ENCODE data around the gene NUDT15.

The NUDT15 gene

DNA sequence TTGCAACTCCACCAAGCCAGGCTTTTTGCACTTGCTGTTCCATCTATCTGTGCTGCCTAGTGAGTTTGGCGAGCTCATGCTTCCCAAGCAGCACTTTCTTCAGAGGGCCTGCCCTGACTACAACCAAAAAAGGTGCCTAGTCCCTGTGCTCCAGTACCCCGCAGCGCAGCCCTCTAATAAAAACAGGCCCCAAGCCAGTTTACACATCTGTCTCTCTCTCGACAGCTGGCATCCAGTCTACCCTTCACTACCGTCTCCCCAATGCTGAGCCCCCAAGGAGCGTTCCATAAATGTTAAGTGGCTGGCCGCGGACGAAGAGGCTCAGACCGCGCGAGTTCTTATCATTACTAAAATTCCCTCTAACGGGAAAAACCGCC, 56.9 kb downstream of the NUDT15 start:
- DNase-seq (ENCODE audit: low read depth): no peak
- TF ChIP-seq, protein P1, sequence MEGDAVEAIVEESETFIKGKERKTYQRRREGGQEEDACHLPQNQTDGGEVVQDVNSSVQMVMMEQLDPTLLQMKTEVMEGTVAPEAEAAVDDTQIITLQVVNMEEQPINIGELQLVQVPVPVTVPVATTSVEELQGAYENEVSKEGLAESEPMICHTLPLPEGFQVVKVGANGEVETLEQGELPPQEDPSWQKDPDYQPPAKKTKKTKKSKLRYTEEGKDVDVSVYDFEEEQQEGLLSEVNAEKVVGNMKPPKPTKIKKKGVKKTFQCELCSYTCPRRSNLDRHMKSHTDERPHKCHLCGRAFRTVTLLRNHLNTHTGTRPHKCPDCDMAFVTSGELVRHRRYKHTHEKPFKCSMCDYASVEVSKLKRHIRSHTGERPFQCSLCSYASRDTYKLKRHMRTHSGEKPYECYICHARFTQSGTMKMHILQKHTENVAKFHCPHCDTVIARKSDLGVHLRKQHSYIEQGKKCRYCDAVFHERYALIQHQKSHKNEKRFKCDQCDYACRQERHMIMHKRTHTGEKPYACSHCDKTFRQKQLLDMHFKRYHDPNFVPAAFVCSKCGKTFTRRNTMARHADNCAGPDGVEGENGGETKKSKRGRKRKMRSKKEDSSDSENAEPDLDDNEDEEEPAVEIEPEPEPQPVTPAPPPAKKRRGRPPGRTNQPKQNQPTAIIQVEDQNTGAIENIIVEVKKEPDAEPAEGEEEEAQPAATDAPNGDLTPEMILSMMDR (IDR thresholded peaks at IDR 0.05; ENCODE audit: control insufficient read depth, insufficient read depth, low read depth, low read length, missing control alignments): no peak
- H3K4me3 ChIP-seq (ENCODE audit: control insufficient read depth, low read depth, low read length): peak overlapping the region; percentile 93

DNA sequence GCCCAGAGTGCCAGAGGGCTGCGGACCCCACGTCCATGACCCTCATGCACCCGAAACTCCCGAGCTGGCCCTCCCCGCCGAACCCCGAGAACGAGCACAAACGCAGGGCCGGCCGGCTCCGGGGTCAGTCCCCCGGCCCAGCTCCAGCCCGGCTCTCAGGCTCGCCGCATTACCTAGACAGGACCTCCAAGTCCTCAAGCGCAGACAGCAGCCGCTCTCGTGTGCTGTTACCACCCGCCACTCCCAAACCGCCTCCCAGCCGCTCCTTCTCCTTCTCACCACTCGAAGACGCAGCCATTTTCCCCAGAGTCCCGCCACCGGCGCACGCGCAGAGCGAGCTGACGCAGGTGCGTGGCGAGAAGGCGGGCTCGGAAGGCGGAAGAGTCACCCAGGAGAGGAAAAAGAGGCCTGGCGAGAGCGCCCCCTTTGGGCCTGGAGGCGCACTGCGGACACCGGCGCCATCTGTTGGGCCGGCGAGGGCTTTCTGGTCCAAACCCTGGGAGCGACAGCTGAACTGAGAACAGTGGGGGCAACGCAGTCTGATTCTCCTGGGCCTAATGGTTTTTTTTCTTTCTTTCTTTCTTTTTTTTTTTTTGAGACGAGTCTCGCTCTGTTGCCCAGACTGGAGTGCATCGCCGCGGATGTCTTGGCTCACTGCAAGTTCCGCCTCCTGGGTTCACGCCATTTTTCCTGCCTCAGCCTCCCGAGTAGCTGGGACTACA, 57.4 kb downstream of the NUDT15 start, which contains the start of gene MED4:
Gene MED4 (minus strand): TSS at position 324 of the 722 bp plus-strand sequence. CDS start 26 bp downstream, at position 298.
- TF ChIP-seq, protein P1 (IDR thresholded peaks at IDR 0.05; ENCODE audit: control insufficient read depth, insufficient read depth, low read depth, low read length, missing control alignments): peak; percentile 100
- DNase-seq (ENCODE audit: low read depth): peak; percentile 65
- H3K4me3 ChIP-seq (ENCODE audit: control insufficient read depth, low read depth, low read length): peak within 1 kb of the TSS; percentile 93

DNA sequence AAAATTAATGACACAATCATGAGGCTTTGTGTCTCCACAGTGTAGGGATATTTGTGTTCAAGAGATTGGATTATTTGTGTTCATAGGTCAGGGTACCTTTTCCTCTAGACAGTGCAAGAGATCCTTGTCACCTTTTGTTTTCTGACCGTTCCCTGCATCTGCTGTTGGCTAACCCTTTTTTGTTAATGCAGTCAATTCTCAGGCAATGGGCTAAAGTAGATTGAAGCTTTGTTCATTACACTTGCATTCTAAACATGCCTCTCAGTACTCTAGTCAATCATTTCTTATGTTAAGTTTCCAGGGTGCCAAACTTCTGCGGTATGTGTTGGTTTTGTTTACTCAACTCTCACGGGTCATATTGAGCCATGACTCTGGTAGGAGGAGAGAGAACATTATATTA, 59.1 kb downstream of the NUDT15 start:
- no peak for DNase-seq (ENCODE audit: low read depth)
- no peak overlapping the region for H3K4me3 ChIP-seq (ENCODE audit: control insufficient read depth, low read depth, low read length)
- TF ChIP-seq, protein P1 (IDR thresholded peaks at IDR 0.05; ENCODE audit: control insufficient read depth, insufficient read depth, low read depth, low read length, missing control alignments): no peak

Data from AG09309 (cell line).